ENCODE results near the gene TNFSF9. TPM values are rescaled to one million over a fixed set of nuclear protein-coding genes. Genes with fewer than 3 reads are reported as not detected.

The TNFSF9 gene
- polyA plus RNA-seq, 1 of the 3 experiments (the other 2 are of a cell fraction): 10.7 TPM

DNA sequence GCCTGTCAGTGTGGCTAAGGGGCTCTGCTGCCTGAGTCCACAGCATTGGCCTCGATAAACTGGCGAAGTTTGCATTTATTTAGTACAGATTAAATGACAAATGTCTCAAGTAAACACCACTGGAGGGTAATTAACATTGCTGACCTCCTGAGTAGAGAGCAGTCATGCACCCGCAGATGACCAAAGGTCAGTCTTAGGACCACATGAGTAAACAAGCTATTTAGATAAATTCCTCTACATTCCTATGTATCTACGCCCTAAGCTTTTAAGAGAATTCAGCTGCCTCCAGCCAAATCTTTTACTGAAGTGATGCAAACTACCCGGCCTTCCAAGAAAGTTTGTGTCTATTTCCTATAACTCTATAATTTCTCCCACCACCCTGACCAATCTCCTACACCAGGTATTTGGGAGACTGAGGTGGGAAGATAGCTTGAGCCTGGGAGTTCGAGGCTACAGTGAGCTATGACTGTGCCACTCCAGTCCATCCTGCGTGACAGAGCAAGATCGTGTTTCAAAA lies 37.2 kb downstream of the TNFSF9 start:
- Histone ChIP-seq H3K27me3 (ENCODE audit: insufficient read depth) (peaks cover 20% of the 10 kb centered on the region; the same call in 1 of the 2 replicates), H2AFZ (ENCODE audit: low read depth) (no peak overlapping the region), H3K9ac (no peak overlapping the region), H3K9me3 (peaks cover 11% of the 10 kb centered on the region), H3K4me1 (ENCODE audit: control insufficient read depth in 1 of 2, insufficient read depth in 2 of 2, low read depth in 1 of 2, low read length in 1 of 2) (no peaks in the 10 kb centered on the region), H3K27ac (ENCODE audit: low read depth in 2 of 2, low read length in 1 of 2) (no peak overlapping the region), H3K9me2 (no peaks in the 10 kb centered on the region), H3F3A (replicated peaks; ENCODE audit: insufficient read depth) (no peaks in the 10 kb centered on the region), H3K4me3 (ENCODE audit: low read depth in 2 of 2, low read length in 1 of 2) (no peak overlapping the region), H3K79me2 (ENCODE audit: insufficient read depth) (no peaks in the 10 kb centered on the region), H4K20me1 (ENCODE audit: insufficient read depth) (no peaks in the 10 kb centered on the region), H3K4me2 (no peak overlapping the region), H3K36me3 (replicated peaks in 1 of 2; ENCODE audit: control insufficient read depth in 1 of 2, insufficient read depth in 2 of 2, low read length in 1 of 2) (no peaks in the 10 kb centered on the region)
- ChIA-PET POLR2A (no interaction called here), CTCF (no interaction called here)
- TF ChIP-seq, protein P1, sequence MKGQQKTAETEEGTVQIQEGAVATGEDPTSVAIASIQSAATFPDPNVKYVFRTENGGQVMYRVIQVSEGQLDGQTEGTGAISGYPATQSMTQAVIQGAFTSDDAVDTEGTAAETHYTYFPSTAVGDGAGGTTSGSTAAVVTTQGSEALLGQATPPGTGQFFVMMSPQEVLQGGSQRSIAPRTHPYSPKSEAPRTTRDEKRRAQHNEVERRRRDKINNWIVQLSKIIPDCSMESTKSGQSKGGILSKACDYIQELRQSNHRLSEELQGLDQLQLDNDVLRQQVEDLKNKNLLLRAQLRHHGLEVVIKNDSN (IDR thresholded peaks at IDR 0.05; ENCODE audit: borderline replicate concordance, low read depth): no peak
- TF ChIP-seq MAX (IDR thresholded peaks at IDR 0.05; ENCODE audit: low read depth) (no peak), GATA2 (CRISPR knock-in tag; IDR thresholded peaks at IDR 0.05) (no peak), EZH2phosphoT487 (IDR thresholded peaks at IDR 0.05; ENCODE audit: borderline replicate concordance, low read depth) (no peak), FOXM1 (IDR thresholded peaks at IDR 0.05; ENCODE audit: low read depth) (no peak), CHD2 (IDR thresholded peaks at IDR 0.05; ENCODE audit: low read length, partially characterized antibody) (no peak), PBX3 (IDR thresholded peaks at IDR 0.05) (no peak), RCOR1 (IDR thresholded peaks at IDR 0.05; ENCODE audit: low read length) (no peak), GABPA (IDR thresholded peaks at IDR 0.05; ENCODE audit: low read depth) (no peak), MXI1 (IDR thresholded peaks at IDR 0.05; ENCODE audit: low read depth, low read length) (no peak), EP300 (IDR thresholded peaks at IDR 0.05; ENCODE audit: borderline replicate concordance in 1 of 2, low read depth in 1 of 2, low read length in 1 of 2) (no peak), YY1 (IDR thresholded peaks at IDR 0.05; ENCODE audit: low read depth) (no peak), POLR2AphosphoS5 (IDR thresholded peaks at IDR 0.05; ENCODE audit: low read depth, low read length) (no peak), RAD21 (IDR thresholded peaks at IDR 0.05; ENCODE audit: low read length) (no peak), RFX5 (IDR thresholded peaks at IDR 0.05; ENCODE audit: low read length) (no peak), RXRA (IDR thresholded peaks at IDR 0.05; ENCODE audit: borderline replicate concordance, low read depth) (no peak), ELF1 (IDR thresholded peaks at IDR 0.05) (no peak)
- TF ChIP-seq, protein P2, sequence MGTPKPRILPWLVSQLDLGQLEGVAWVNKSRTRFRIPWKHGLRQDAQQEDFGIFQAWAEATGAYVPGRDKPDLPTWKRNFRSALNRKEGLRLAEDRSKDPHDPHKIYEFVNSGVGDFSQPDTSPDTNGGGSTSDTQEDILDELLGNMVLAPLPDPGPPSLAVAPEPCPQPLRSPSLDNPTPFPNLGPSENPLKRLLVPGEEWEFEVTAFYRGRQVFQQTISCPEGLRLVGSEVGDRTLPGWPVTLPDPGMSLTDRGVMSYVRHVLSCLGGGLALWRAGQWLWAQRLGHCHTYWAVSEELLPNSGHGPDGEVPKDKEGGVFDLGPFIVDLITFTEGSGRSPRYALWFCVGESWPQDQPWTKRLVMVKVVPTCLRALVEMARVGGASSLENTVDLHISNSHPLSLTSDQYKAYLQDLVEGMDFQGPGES (IDR thresholded peaks at IDR 0.05; ENCODE audit: low read depth, low read length): no peak
- TF ChIP-seq, protein P3, sequence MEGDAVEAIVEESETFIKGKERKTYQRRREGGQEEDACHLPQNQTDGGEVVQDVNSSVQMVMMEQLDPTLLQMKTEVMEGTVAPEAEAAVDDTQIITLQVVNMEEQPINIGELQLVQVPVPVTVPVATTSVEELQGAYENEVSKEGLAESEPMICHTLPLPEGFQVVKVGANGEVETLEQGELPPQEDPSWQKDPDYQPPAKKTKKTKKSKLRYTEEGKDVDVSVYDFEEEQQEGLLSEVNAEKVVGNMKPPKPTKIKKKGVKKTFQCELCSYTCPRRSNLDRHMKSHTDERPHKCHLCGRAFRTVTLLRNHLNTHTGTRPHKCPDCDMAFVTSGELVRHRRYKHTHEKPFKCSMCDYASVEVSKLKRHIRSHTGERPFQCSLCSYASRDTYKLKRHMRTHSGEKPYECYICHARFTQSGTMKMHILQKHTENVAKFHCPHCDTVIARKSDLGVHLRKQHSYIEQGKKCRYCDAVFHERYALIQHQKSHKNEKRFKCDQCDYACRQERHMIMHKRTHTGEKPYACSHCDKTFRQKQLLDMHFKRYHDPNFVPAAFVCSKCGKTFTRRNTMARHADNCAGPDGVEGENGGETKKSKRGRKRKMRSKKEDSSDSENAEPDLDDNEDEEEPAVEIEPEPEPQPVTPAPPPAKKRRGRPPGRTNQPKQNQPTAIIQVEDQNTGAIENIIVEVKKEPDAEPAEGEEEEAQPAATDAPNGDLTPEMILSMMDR (IDR thresholded peaks at IDR 0.05): no peak
- TF ChIP-seq, protein P4, sequence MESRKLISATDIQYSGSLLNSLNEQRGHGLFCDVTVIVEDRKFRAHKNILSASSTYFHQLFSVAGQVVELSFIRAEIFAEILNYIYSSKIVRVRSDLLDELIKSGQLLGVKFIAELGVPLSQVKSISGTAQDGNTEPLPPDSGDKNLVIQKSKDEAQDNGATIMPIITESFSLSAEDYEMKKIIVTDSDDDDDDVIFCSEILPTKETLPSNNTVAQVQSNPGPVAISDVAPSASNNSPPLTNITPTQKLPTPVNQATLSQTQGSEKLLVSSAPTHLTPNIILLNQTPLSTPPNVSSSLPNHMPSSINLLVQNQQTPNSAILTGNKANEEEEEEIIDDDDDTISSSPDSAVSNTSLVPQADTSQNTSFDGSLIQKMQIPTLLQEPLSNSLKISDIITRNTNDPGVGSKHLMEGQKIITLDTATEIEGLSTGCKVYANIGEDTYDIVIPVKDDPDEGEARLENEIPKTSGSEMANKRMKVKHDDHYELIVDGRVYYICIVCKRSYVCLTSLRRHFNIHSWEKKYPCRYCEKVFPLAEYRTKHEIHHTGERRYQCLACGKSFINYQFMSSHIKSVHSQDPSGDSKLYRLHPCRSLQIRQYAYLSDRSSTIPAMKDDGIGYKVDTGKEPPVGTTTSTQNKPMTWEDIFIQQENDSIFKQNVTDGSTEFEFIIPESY (IDR thresholded peaks at IDR 0.05; ENCODE audit: borderline replicate concordance, low read depth): no peak
- no peak for DNase-seq
- WGBS (ENCODE audit: low lambda C conversion rate): 11% methylated on average over 8 of the region's 8 CpGs

Data from SK-N-SH (cell line).